CD4-positive, alpha-beta memory T cell (primary cell): Measurements from ENCODE around the gene NCKAP5. TPM values are rescaled to one million over a fixed set of nuclear protein-coding genes. Genes with fewer than 3 reads are reported as not detected.

Experiments used
- CTCF ChIA-PET: fragments of 350-600 bp; sonication (Branson Sonifier 250); formaldehyde crosslinking; loops from one replicate; lab custom pipeline; 2021; ENCODE audit warnings: inconsistent platforms; ENCODE audit not compliant: partially characterized antibody; lab: Charles Lee
- POLR2A ChIA-PET: fragments of 350-600 bp; sonication (Branson Sonifier 250); formaldehyde crosslinking; loops from one replicate; lab custom pipeline; 2021; ENCODE audit not compliant: partially characterized antibody; lab: Charles Lee
- DNase-seq, 5 donors: peaks; one replicate each; pipeline versions ENCODE4 v3.0.0 to v3.0.0-alpha.2; 2020 to 2022; ENCODE audit warnings: mixed read lengths in 1 of 5
- H3K27ac ChIP-seq: one replicate; pipeline ENCODE4 v1.7.0; 2013; ENCODE audit warnings: low read depth, low read length
- H3K27me3 ChIP-seq: 2 replicates; pipeline ENCODE4 v1.7.0; 2013; ENCODE audit warnings: mild to moderate bottlenecking, low read length, moderate library complexity; ENCODE audit not compliant: insufficient read depth
- H3K36me3 ChIP-seq: 2 replicates; pipeline ENCODE4 v1.7.0; 2013; ENCODE audit warnings: mild to moderate bottlenecking, low read length, moderate library complexity; ENCODE audit not compliant: insufficient read depth
- H3K4me1 ChIP-seq: 2 replicates; pipeline ENCODE4 v1.7.0; 2013; ENCODE audit warnings: mild to moderate bottlenecking, low read length, moderate library complexity; ENCODE audit not compliant: insufficient read depth
- H3K4me3 ChIP-seq, 2 donors: one replicate each; pipeline ENCODE4 v1.7.0; 2013; ENCODE audit warnings: low read length in 2 of 2, mild to moderate bottlenecking in 1 of 2
- H3K9me3 ChIP-seq, 2 donors: one replicate each; pipeline ENCODE4 v1.7.0; 2013; ENCODE audit warnings: low read length in 2 of 2, control low read depth in 1 of 2; ENCODE audit not compliant: control insufficient read depth in 1 of 2
- H3K27ac Mint-ChIP-seq, 7 donors: one replicate each; pipeline ENCODE4 v1.8.0; 2020 to 2021; ENCODE audit warnings: mixed read lengths in 7 of 7, mild to moderate bottlenecking in 6 of 7, inconsistent platforms in 3 of 7, moderate library complexity in 3 of 7
- H3K27me3 Mint-ChIP-seq, 2 donors: one replicate each; pipeline ENCODE4 v1.8.0; 2020 to 2021; ENCODE audit warnings: mixed read lengths in 2 of 2
- H3K36me3 Mint-ChIP-seq, 2 donors: one replicate each; pipeline ENCODE4 v1.8.0; 2020 to 2021; ENCODE audit warnings: mixed read lengths in 2 of 2, inconsistent platforms in 1 of 2, mild to moderate bottlenecking in 1 of 2
- H3K4me1 Mint-ChIP-seq, 4 donors: one replicate each; pipeline ENCODE4 v1.8.0; 2020 to 2021; ENCODE audit warnings: mixed read lengths in 4 of 4, mild to moderate bottlenecking in 1 of 4
- H3K4me3 Mint-ChIP-seq, 8 donors: one replicate each; pipeline ENCODE4 v1.8.0; 2020 to 2021; ENCODE audit warnings: mixed read lengths in 8 of 8, mild to moderate bottlenecking in 7 of 8, moderate library complexity in 6 of 8, inconsistent platforms in 3 of 8
- H3K9me3 Mint-ChIP-seq, 8 donors: one replicate each; pipeline ENCODE4 v1.8.0; 2020 to 2021; ENCODE audit warnings: mixed read lengths in 8 of 8, mild to moderate bottlenecking in 5 of 8, inconsistent platforms in 3 of 8, moderate library complexity in 1 of 8
- intact Hi-C: fragments of 100-400 bp; cut with micrococcal nuclease; formaldehyde crosslinking; loops from one replicate; pipeline ENCODE4 v1.15.1; 2023
- polyA plus RNA-seq, 2 donors: library from polyadenylated mRNA; unstranded; fragments of 300-500 nt; fragmentation: Illumina TruSeq; gene quantifications; one replicate each; pipeline ENCODE4 v1.2.3, GENCODE V29; 2021
- total RNA-seq, 2 experiments: library from RNA; stranded (reverse); gene quantifications; one replicate each; pipeline ENCODE4 v1.2.3, GENCODE V29; 2021

NCKAP5 gene
- total and polyA plus RNA-seq, 4 experiments from 2014 or later: not detected

DNA sequence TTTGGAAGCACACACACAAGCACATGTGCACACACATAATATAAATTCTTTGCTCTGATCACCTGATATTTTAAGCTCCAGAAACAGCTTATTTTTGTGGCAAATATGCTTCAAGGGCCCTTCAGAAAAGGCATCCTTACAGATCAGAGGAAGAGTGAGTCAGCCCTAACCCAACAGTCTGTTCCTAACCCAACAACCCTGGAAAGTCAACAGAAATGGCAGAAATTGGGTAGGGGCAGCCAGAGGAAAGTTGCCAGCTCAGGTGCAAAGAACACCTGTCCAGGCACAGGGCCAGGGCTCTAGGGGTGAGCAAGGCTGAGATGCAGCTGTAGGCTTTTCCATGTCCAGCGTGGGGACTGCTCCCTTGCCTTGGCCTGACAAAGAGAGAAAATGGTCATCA is 6.4 kb upstream of the NCKAP5 start:
- intact Hi-C loops: no loop called here
- H3K9me3 ChIP-seq: no peaks in the 10 kb centered on the region
- H3K36me3 ChIP-seq: no peaks in the 10 kb centered on the region
- Mint-ChIP-seq H3K27me3 (peaks cover 0 to 1% of the 10 kb centered on the region in 2 donors), H3K4me1 (no peaks in the 10 kb centered on the region), H3K27ac (no peak overlapping the region), H3K9me3 (peaks cover 0 to 3% (median 0%) of the 10 kb centered on the region in 8 donors), H3K4me3 (no peak overlapping the region), H3K36me3 (no peaks in the 10 kb centered on the region)
- DNase-seq: no peak
- no peaks in the 10 kb centered on the region for H3K27me3 ChIP-seq
- H3K4me3 ChIP-seq: no peak overlapping the region
- POLR2A ChIA-PET: no interaction called here
- H3K27ac ChIP-seq: no peak overlapping the region
- CTCF ChIA-PET: no interaction called here
- no peaks in the 10 kb centered on the region for H3K4me1 ChIP-seq

DNA sequence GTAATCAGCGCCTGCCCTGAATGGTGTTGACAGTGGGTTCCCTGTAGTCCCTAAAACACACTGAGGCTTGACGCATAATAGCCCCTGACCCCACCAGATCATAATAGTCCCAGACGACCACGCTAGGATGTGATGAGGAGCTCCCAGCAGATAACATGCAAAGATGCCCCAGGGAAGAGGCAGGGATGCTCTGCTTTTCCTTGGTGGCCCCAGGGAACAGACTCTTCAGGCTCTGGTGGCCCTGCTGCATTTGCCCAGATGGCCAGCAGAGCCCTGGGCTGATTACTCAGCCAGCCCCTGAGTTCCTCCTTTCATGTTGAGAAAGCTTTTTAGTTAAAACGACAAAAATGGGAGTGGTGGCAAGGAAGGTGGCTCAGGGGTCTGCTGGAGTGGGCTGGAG is 5.9 kb upstream of the NCKAP5 start:
- H3K27me3 Mint-ChIP-seq: peaks cover 0 to 2% of the 10 kb centered on the region in 2 donors
- no peaks in the 10 kb centered on the region for H3K4me1 ChIP-seq
- DNase-seq: no peak
- no peak overlapping the region for H3K27ac ChIP-seq
- no peaks in the 10 kb centered on the region for H3K9me3 ChIP-seq
- H3K36me3 Mint-ChIP-seq: no peaks in the 10 kb centered on the region
- no peaks in the 10 kb centered on the region for H3K36me3 ChIP-seq
- CTCF ChIA-PET: no interaction called here
- no peaks in the 10 kb centered on the region for H3K4me1 Mint-ChIP-seq
- H3K9me3 Mint-ChIP-seq: peaks cover 0 to 3% (median 0%) of the 10 kb centered on the region in 8 donors
- H3K27ac Mint-ChIP-seq: no peak overlapping the region
- no peak overlapping the region for H3K4me3 ChIP-seq
- intact Hi-C loops: no loop called here
- H3K4me3 Mint-ChIP-seq: no peak overlapping the region
- no peaks in the 10 kb centered on the region for H3K27me3 ChIP-seq
- POLR2A ChIA-PET: no interaction called here

DNA sequence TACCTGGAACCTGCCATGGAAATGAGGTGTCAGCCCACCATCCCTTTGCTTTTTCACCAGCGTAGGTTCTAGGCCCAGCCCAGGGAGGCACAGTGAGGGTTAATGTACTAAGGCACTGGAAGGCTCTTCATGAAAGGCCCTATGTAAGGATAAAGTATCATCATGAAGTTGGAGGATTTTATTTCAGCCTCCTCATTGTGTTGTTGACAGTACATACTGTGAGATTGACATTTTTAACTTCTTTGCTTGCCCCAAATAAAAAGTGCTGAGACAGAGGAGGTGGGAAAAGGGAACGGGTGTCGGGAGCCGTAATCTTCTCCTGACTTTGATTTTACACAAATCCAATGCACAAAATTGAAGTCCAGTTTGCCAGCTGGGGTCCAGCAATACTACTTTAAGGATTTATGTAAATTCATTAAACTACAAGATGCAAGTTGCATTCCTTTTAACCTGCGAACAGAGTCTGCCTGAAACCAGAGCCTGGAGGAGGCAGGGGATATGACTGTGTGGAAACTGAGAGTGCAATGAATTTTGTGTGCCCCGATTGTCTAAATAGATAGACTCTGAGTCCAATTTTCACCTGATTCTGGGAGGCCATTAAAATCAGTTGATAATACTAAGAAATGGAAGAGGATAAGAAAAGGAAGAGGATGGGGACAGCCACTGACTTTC is 5.4 kb upstream of the NCKAP5 start:
- no peak overlapping the region for H3K27ac ChIP-seq
- intact Hi-C loops: no loop called here
- DNase-seq: no peak
- H3K27ac Mint-ChIP-seq: no peak overlapping the region
- no peaks in the 10 kb centered on the region for H3K4me1 ChIP-seq
- no peaks in the 10 kb centered on the region for H3K4me1 Mint-ChIP-seq
- POLR2A ChIA-PET: no interaction called here
- no peaks in the 10 kb centered on the region for H3K27me3 ChIP-seq
- H3K4me3 ChIP-seq: no peak overlapping the region
- H3K27me3 Mint-ChIP-seq: peaks cover 0 to 5% of the 10 kb centered on the region in 2 donors
- H3K9me3 ChIP-seq: no peaks in the 10 kb centered on the region
- no peak overlapping the region for H3K4me3 Mint-ChIP-seq
- no peaks in the 10 kb centered on the region for H3K36me3 Mint-ChIP-seq
- peaks cover 0 to 3% (median 0%) of the 10 kb centered on the region in 8 donors for H3K9me3 Mint-ChIP-seq
- no peaks in the 10 kb centered on the region for H3K36me3 ChIP-seq
- CTCF ChIA-PET: no interaction called here

DNA sequence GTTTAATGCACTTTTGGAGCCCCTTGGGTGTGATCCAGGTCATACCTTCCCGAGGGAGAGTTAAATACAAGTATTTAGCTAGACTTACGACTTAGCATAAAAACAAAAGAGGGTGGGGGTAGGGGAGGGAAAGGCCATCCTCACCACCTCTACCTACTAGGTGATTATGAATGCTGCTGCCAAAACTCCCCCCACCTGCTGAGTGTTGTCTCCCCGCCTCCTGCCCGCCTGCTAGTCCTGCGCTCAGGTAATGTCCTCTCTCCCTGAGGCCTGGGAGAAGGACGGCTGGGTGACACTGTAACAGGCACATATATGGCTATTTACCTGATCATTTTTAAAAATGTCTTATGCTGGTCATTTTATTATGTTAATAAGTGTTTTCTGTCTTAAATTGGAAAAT is 3.0 kb upstream of the NCKAP5 start:
- Histone ChIP-seq H3K4me1 (no peaks in the 10 kb centered on the region), H3K27me3 (no peaks in the 10 kb centered on the region), H3K9me3 (no peaks in the 10 kb centered on the region), H3K27ac (no peak overlapping the region), H3K36me3 (no peaks in the 10 kb centered on the region), H3K4me3 (no peak overlapping the region)
- Mint-ChIP-seq H3K27ac (no peak overlapping the region), H3K27me3 (peaks cover 0 to 8% of the 10 kb centered on the region in 2 donors), H3K4me1 (no peaks in the 10 kb centered on the region), H3K36me3 (no peaks in the 10 kb centered on the region), H3K4me3 (no peak overlapping the region), H3K9me3 (peaks cover 0 to 3% (median 0%) of the 10 kb centered on the region in 8 donors)
- intact Hi-C loops: no loop called here
- no peak for DNase-seq
- POLR2A ChIA-PET: no interaction called here
- CTCF ChIA-PET: no interaction called here

DNA sequence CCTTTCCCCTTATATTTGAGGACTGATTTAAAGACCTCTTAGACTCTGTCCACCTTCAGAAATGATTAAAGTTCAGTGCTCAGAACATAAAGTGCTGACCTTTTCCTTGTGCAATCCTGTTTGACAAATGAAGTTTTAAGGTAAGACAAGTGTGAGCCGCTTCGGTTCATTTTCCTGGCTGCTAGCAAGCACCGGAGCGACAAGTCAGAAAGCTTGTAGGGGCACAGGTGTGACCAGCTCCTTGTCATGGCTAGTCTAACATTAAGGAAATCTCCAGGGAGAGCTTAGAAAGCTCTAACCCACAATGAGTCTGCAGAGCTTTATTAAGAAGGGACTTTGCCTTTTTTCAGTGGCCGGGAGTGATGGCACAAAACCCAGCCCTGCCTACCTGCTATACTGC is 2.3 kb upstream of the NCKAP5 start:
- Histone ChIP-seq H3K27me3 (no peaks in the 10 kb centered on the region), H3K27ac (no peak overlapping the region), H3K36me3 (no peaks in the 10 kb centered on the region), H3K4me1 (no peaks in the 10 kb centered on the region), H3K4me3 (no peak overlapping the region), H3K9me3 (no peaks in the 10 kb centered on the region)
- Mint-ChIP-seq H3K27me3 (peaks cover 0 to 8% of the 10 kb centered on the region in 2 donors), H3K27ac (no peak overlapping the region), H3K4me1 (no peaks in the 10 kb centered on the region), H3K4me3 (no peak overlapping the region), H3K9me3 (peaks cover 0 to 3% (median 0%) of the 10 kb centered on the region in 8 donors), H3K36me3 (no peaks in the 10 kb centered on the region)
- intact Hi-C loops: no loop called here
- POLR2A ChIA-PET: no interaction called here
- no peak for DNase-seq
- CTCF ChIA-PET: no interaction called here

DNA sequence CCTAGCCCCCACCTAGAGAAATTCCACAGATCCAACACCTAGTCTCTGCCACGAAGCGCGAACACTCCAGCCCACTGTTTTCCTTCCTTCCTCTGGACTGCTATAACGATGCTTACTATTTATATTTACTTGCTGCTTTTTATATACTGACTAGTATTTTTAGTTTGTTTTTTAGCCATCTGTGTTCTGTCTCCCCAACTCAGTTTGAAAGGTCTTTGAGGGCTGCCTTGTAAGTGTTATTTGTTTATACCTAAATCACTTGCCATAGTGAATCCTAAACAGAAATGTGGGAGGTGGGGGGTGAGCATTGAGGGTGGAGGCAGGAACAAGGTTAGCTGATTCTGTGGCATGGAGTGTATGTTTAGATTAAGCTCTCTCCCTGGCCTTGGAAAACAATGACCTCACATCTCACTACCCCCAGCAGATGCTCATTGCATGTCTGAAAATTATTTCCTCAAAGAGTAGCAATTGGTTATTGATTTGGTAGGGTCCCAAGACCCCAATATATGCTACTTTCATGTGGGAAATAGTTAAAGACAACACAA is 1.1 kb upstream of the NCKAP5 start:
- DNase-seq: no peak
- Mint-ChIP-seq H3K27me3 (peaks cover 0 to 8% of the 10 kb centered on the region in 2 donors), H3K4me3 (no peak overlapping the region), H3K9me3 (peaks cover 0 to 3% (median 1%) of the 10 kb centered on the region in 8 donors), H3K4me1 (no peaks in the 10 kb centered on the region), H3K36me3 (no peaks in the 10 kb centered on the region), H3K27ac (no peak overlapping the region)
- POLR2A ChIA-PET: no interaction called here
- intact Hi-C loops: no loop called here
- no peaks in the 10 kb centered on the region for H3K36me3 ChIP-seq
- H3K27ac ChIP-seq: no peak overlapping the region
- H3K4me1 ChIP-seq: no peaks in the 10 kb centered on the region
- H3K4me3 ChIP-seq: no peak overlapping the region
- no peaks in the 10 kb centered on the region for H3K27me3 ChIP-seq
- H3K9me3 ChIP-seq: no peaks in the 10 kb centered on the region
- CTCF ChIA-PET: no interaction called here

DNA sequence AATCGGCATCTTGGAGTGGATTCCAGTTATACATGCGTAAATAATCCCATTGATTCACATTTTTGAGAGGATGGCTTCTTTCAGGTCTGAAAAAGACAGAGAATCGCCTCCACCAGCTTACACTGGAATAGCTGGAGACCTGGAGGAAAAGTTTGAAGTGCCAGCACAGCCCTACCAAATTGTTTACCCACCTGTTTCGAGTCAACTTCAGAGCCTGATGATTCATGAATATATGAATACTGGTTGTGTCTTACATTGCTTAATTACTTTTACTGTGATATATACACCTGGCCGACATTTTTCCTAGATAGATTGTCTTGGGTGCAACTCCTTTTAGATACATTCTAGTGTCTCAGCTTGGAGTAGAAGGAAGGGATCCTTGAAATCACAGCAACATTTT is 335 bp upstream of the NCKAP5 start:
- H3K36me3 Mint-ChIP-seq: no peaks in the 10 kb centered on the region
- no peak overlapping the region for H3K4me3 ChIP-seq

More for the DNA sequence above, 335 bp upstream of the NCKAP5 start:
- Histone ChIP-seq H3K27me3 (no peaks in the 10 kb centered on the region), H3K9me3 (no peaks in the 10 kb centered on the region), H3K27ac (no peak overlapping the region), H3K36me3 (no peaks in the 10 kb centered on the region), H3K4me1 (no peaks in the 10 kb centered on the region)
- no peak for DNase-seq
- Mint-ChIP-seq H3K4me1 (no peaks in the 10 kb centered on the region), H3K4me3 (no peak overlapping the region), H3K9me3 (peaks cover 0 to 2% (median 0%) of the 10 kb centered on the region in 8 donors), H3K27ac (no peak overlapping the region), H3K27me3 (peaks cover under 1 to 7% of the 10 kb centered on the region in 2 donors)
- CTCF ChIA-PET: no interaction called here
- intact Hi-C loops: no loop called here
- POLR2A ChIA-PET: no interaction called here
